ENCODE results near the gene FGF21.
"Not testable (repeated sequence)": the region's sequence is repeated elsewhere in the genome, so short reads cannot be mapped to it uniquely, and the experiment has no call there.

The FGF21 gene

GRCh38 chr19:48786422-48786821 is 31.1 kb downstream of the FGF21 start:
- not testable (repeated sequence) for H3K4me1 Mint-ChIP-seq; H3K9me3 Mint-ChIP-seq; ATAC-seq; H3K27ac Mint-ChIP-seq; DNase-seq (ENCODE audit: low spot score in 2 of 2); H3K36me3 Mint-ChIP-seq; H3K4me3 Mint-ChIP-seq

- not testable (repeated sequence) for ATAC-seq; H3K4me3 Mint-ChIP-seq; H3K36me3 Mint-ChIP-seq; DNase-seq (ENCODE audit: low spot score in 2 of 2); H3K4me1 Mint-ChIP-seq; H3K27ac Mint-ChIP-seq; H3K9me3 Mint-ChIP-seq
These were observed 32.0 kb downstream of the FGF21 start for GRCh38 chr19:48787331-48787730.

- ATAC-seq = no peak
- Mint-ChIP-seq H3K27ac (no peak overlapping the region), H3K4me1 (peaks cover 16% of the 10 kb centered on the region), H3K4me3 (no peak overlapping the region), H3K9me3 (no peaks in the 10 kb centered on the region), H3K36me3 (no peaks in the 10 kb centered on the region)
- DNase-seq (ENCODE audit: low spot score in 2 of 2) = no peak
These were observed 37.9 kb downstream of the FGF21 start for GRCh38 chr19:48793271-48793670.

GRCh38 chr19:48794291-48794690 is 39.0 kb downstream of the FGF21 start:
- no peak for DNase-seq (ENCODE audit: low spot score in 2 of 2)
- Mint-ChIP-seq H3K36me3 (no peaks in the 10 kb centered on the region), H3K9me3 (no peaks in the 10 kb centered on the region), H3K27ac (peak overlapping the region; percentile 91), H3K4me1 (peaks cover 16% of the 10 kb centered on the region), H3K4me3 (peak overlapping the region; percentile 76)
- ATAC-seq = no peak

- peak overlapping the region; percentile 91 for H3K27ac Mint-ChIP-seq
- peaks cover 16% of the 10 kb centered on the region for H3K4me1 Mint-ChIP-seq
- H3K4me3 Mint-ChIP-seq = peak overlapping the region; percentile 76
- ATAC-seq (peak; percentile 98), DNase-seq (ENCODE audit: low spot score in 2 of 2) (peak; percentile 79 to 91)
- H3K9me3 Mint-ChIP-seq = no peaks in the 10 kb centered on the region
- peaks cover 3% of the 10 kb centered on the region for H3K36me3 Mint-ChIP-seq
These were observed 39.8 kb downstream of the FGF21 start for GRCh38 chr19:48795055-48795684.

- H3K27ac Mint-ChIP-seq = peak overlapping the region; percentile 91
- no peaks in the 10 kb centered on the region for H3K9me3 Mint-ChIP-seq
- ATAC-seq = no peak
These were observed 40.4 kb downstream of the FGF21 start for GRCh38 chr19:48795685-48796070.

GRCh38 chr19:48796298-48797083 is 41.2 kb downstream of the FGF21 start:
- ATAC-seq (no peak), DNase-seq (ENCODE audit: low spot score in 2 of 2) (no peak)
- H3K4me3 Mint-ChIP-seq = no peak overlapping the region
- peaks cover 5% of the 10 kb centered on the region for H3K36me3 Mint-ChIP-seq
- peak overlapping the region; percentile 91 for H3K27ac Mint-ChIP-seq
- H3K9me3 Mint-ChIP-seq = no peaks in the 10 kb centered on the region
- H3K4me1 Mint-ChIP-seq = peaks cover 16% of the 10 kb centered on the region

More at GRCh38 chr19:48795685-48796070, 40.4 kb downstream of the FGF21 start:
- peaks cover 5% of the 10 kb centered on the region for H3K36me3 Mint-ChIP-seq
- peak overlapping the region; percentile 76 for H3K4me3 Mint-ChIP-seq
- peaks cover 16% of the 10 kb centered on the region for H3K4me1 Mint-ChIP-seq
- DNase-seq (ENCODE audit: low spot score in 2 of 2) = no peak

GRCh38 chr19:48797103-48797502 is 41.8 kb downstream of the FGF21 start:
- no peaks in the 10 kb centered on the region for H3K9me3 Mint-ChIP-seq
- H3K36me3 Mint-ChIP-seq = peaks cover 5% of the 10 kb centered on the region
- peaks cover 16% of the 10 kb centered on the region for H3K4me1 Mint-ChIP-seq
- DNase-seq (ENCODE audit: low spot score in 2 of 2) = no peak
- peak overlapping the region; percentile 62 for H3K27ac Mint-ChIP-seq
- no peak for ATAC-seq
- H3K4me3 Mint-ChIP-seq = no peak overlapping the region

GRCh38 chr19:48798937-48799336 is 43.6 kb downstream of the FGF21 start:
- H3K4me1 Mint-ChIP-seq = peaks cover 16% of the 10 kb centered on the region
- ATAC-seq (no peak), DNase-seq (ENCODE audit: low spot score in 2 of 2) (no peak)
- H3K4me3 Mint-ChIP-seq = no peak overlapping the region
- H3K27ac Mint-ChIP-seq = peak overlapping the region; percentile 62
- H3K36me3 Mint-ChIP-seq = peaks cover 5% of the 10 kb centered on the region
- H3K9me3 Mint-ChIP-seq = no peaks in the 10 kb centered on the region

GRCh38 chr19:48799358-48800300 is 44.3 kb downstream of the FGF21 start:
- no peak for ATAC-seq
- Mint-ChIP-seq H3K4me3 (no peak overlapping the region), H3K9me3 (no peaks in the 10 kb centered on the region), H3K27ac (peak overlapping the region; percentile 62), H3K4me1 (peaks cover 12% of the 10 kb centered on the region), H3K36me3 (peaks cover 5% of the 10 kb centered on the region)
- DNase-seq (ENCODE audit: low spot score in 2 of 2) = no peak

GRCh38 chr19:48802623-48803022 is 47.3 kb downstream of the FGF21 start:
- ATAC-seq = no peak
- peaks cover 5% of the 10 kb centered on the region for H3K36me3 Mint-ChIP-seq
- no peak overlapping the region for H3K4me3 Mint-ChIP-seq
- DNase-seq (ENCODE audit: low spot score in 2 of 2) = no peak
- H3K4me1 Mint-ChIP-seq = peaks cover 6% of the 10 kb centered on the region
- H3K9me3 Mint-ChIP-seq = no peaks in the 10 kb centered on the region
- H3K27ac Mint-ChIP-seq = no peak overlapping the region

GRCh38 chr19:48804496-48804895 is 49.2 kb downstream of the FGF21 start:
- peaks cover 14% of the 10 kb centered on the region for H3K36me3 Mint-ChIP-seq
- DNase-seq (ENCODE audit: low spot score in 2 of 2) (no peak), ATAC-seq (no peak)
- no peak overlapping the region for H3K4me3 Mint-ChIP-seq
- no peak overlapping the region for H3K27ac Mint-ChIP-seq
- no peaks in the 10 kb centered on the region for H3K9me3 Mint-ChIP-seq
- H3K4me1 Mint-ChIP-seq = peaks cover 19% of the 10 kb centered on the region

GRCh38 chr19:48805452-48805851 is 50.1 kb downstream of the FGF21 start:
- Mint-ChIP-seq H3K27ac (no peak overlapping the region), H3K9me3 (no peaks in the 10 kb centered on the region), H3K36me3 (peaks cover 9% of the 10 kb centered on the region), H3K4me1 (peaks cover 29% of the 10 kb centered on the region), H3K4me3 (no peak overlapping the region)
- DNase-seq (ENCODE audit: low spot score in 2 of 2) = no peak
- no peak for ATAC-seq

GRCh38 chr19:48806518-48806817 is 51.1 kb downstream of the FGF21 start:
- ATAC-seq (no peak), DNase-seq (ENCODE audit: low spot score in 2 of 2) (peak in 1 of 2 donors; percentile 25)
- Mint-ChIP-seq H3K36me3 (peaks cover 9% of the 10 kb centered on the region), H3K9me3 (no peaks in the 10 kb centered on the region), H3K4me3 (no peak overlapping the region), H3K27ac (peak overlapping the region; percentile 69), H3K4me1 (peaks cover 33% of the 10 kb centered on the region)

- peak in 1 of 2 donors; percentile 64 for DNase-seq (ENCODE audit: low spot score in 2 of 2)
- Mint-ChIP-seq H3K9me3 (no peaks in the 10 kb centered on the region), H3K36me3 (peaks cover 9% of the 10 kb centered on the region), H3K4me3 (no peak overlapping the region), H3K27ac (no peak overlapping the region), H3K4me1 (peaks cover 34% of the 10 kb centered on the region)
- peak; percentile 59 for ATAC-seq
These were observed 51.7 kb downstream of the FGF21 start for GRCh38 chr19:48806818-48807589.

All from stimulated activated effector memory CD8-positive, alpha-beta T cell treated with anti-CD3 and anti-CD28 coated beads, Interleukin-12 subunit alpha, Interleukin-12 subunit beta, amount 100 ng/mL, for 72 hours (primary cell).